Lower leg skin (tissue), 4 donors: Measurements from ENCODE around the gene ALDH1A2. TPM values are rescaled to one million over a fixed set of nuclear protein-coding genes. Genes with fewer than 3 reads are reported as not detected.
A peak's percentile ranks its signal among the peaks of the same experiment; 100 is the strongest.

Experiments
- DNase-seq, 2 donors: peaks; one replicate each; pipeline ENCODE4 v3.0.0-alpha.2; 2019; ENCODE audit warnings: low spot score in 2 of 2
- H3K4me3 ChIP-seq: fragments of 200-600 bp; sonication (generic); 2 replicates; pipeline ENCODE4 v1.5.1; 2017; ENCODE audit warnings: mild to moderate bottlenecking, low read depth; ENCODE audit not compliant: poor library complexity, severe bottlenecking
- CTCF ChIP-seq, 3 donors: fragments of 450-650 bp; IDR thresholded peaks; one replicate each; pipeline ENCODE4 v1.5.1; 2016; ENCODE audit warnings: antibody characterized with exemption in 3 of 3, mild to moderate bottlenecking in 3 of 3, moderate library complexity in 2 of 3
- POLR2A ChIP-seq, 2 donors: fragments of 450-650 bp; IDR thresholded peaks; one replicate each; pipeline ENCODE4 v1.6.1; 2016 to 2017; ENCODE audit warnings: antibody characterized with exemption in 2 of 2, mild to moderate bottlenecking in 1 of 2, moderate library complexity in 1 of 2
- whole genome bisulfite sequencing, 2 donors: methylation state at CpG; one replicate each; pipeline ENCODE4 v1.1.5; 2018; 5-methylcytosine and 5-hydroxymethylcytosine counted together
- intact Hi-C: fragments of 100-400 bp; cut with DNase I; formaldehyde crosslinking; loops from one replicate; pipeline ENCODE4 v1.15.0; 2023; ENCODE audit warnings: low total_unique reads
- total RNA-seq, 4 donors: library from RNA; depleted of rRNA; stranded (reverse); fragments of >200 nt; gene quantifications; one replicate each; pipeline ENCODE4 v1.1.0, GENCODE V29; 2016

Gene ALDH1A2
- total RNA-seq, 4 donors from 2014 or later, result 1.2 to 6.0 (median 2.3) TPM

- DNase-seq, result no peak
- intact Hi-C loops, result no loop called here
Measured at GRCh38 chr15:58078591-58078990, 13.1 kb upstream of the ALDH1A2 start.

GRCh38 chr15:58077427-58077826, 11.9 kb upstream of the ALDH1A2 start:
- no peak for TF ChIP-seq POLR2A (IDR thresholded peaks at IDR 0.05)
- no peak for TF ChIP-seq CTCF (IDR thresholded peaks at IDR 0.05)
- intact Hi-C loops, result no loop called here
- WGBS, 2 donors, result 28 to 39% methylated on average over 1 of the region's 1 CpG
- no peak overlapping the region for H3K4me3 ChIP-seq
- no peak for DNase-seq

More at GRCh38 chr15:58078591-58078990, 13.1 kb upstream of the ALDH1A2 start:
- TF ChIP-seq CTCF (IDR thresholded peaks at IDR 0.05) (no peak), POLR2A (IDR thresholded peaks at IDR 0.05) (no peak)
- no peak overlapping the region for H3K4me3 ChIP-seq

- DNase-seq, result no peak
- intact Hi-C loops, result no loop called here
- 93 to 98% methylated on average over 2 of the region's 2 CpGs for WGBS, 2 donors
- no peak for TF ChIP-seq CTCF (IDR thresholded peaks at IDR 0.05)
- no peak for TF ChIP-seq POLR2A (IDR thresholded peaks at IDR 0.05)
- no peak overlapping the region for H3K4me3 ChIP-seq
Measured at GRCh38 chr15:58074452-58074851, 8.9 kb upstream of the ALDH1A2 start.

GRCh38 chr15:58070801-58071418, 5.4 kb upstream of the ALDH1A2 start:
- TF ChIP-seq POLR2A (IDR thresholded peaks at IDR 0.05) (no peak), CTCF (IDR thresholded peaks at IDR 0.05) (no peak)
- DNase-seq, result peak; percentile 27 to 87
- intact Hi-C loops, result no loop called here
- WGBS, 2 donors, result 37 to 51% methylated on average over 7 of the region's 7 CpGs
- H3K4me3 ChIP-seq, result no peak overlapping the region

GRCh38 chr15:58069008-58069407, 3.5 kb upstream of the ALDH1A2 start:
- no peak overlapping the region for H3K4me3 ChIP-seq
- no peak for TF ChIP-seq POLR2A (IDR thresholded peaks at IDR 0.05)
- TF ChIP-seq CTCF (IDR thresholded peaks at IDR 0.05), result no peak
- intact Hi-C loops, result loop anchor here (5.0 kb wide), 1 partner anchor 202 kb away; no protein-coding TSS in a partner anchor
- WGBS, 2 donors, result 95 to 96% methylated on average over 5 of the region's 5 CpGs
- no peak for DNase-seq
